HG03060 (cell line): Measurements from ENCODE around the gene MOK.
"Not testable (repeated sequence)": the region's sequence is repeated elsewhere in the genome, so short reads cannot be mapped to it uniquely, and the experiment has no call there.

Source experiments
- ATAC-seq: cut with Tn5 transposase; IDR thresholded peaks from one replicate; pipeline ENCODE4 v1.9.1; 2021; ENCODE audit warnings: low read depth, moderate number of reproducible peaks; ENCODE audit not compliant: unreplicated experiment

The MOK gene

GRCh38 chr14:102321456-102322422 lies 16.8 kb upstream of the MOK start:
- ATAC-seq, result no peak

GRCh38 chr14:102320671-102321455 lies 15.9 kb upstream of the MOK start:
- no peak for ATAC-seq

GRCh38 chr14:102320033-102320660 lies 15.2 kb upstream of the MOK start:
- no peak for ATAC-seq

- no peak for ATAC-seq
These were observed 14.5 kb upstream of the MOK start, which contains the start of gene ZNF839 for GRCh38 chr14:102319351-102320032. Gene ZNF839, plus strand, starts transcription at chr14:102319746. Its CDS starts 20 bp downstream, at chr14:102319766.

GRCh38 chr14:102318781-102319276 lies 13.9 kb upstream of the MOK start:
- no peak for ATAC-seq

GRCh38 chr14:102317564-102318248 lies 12.7 kb upstream of the MOK start:
- ATAC-seq, result no peak

GRCh38 chr14:102316743-102317563 lies 12.0 kb upstream of the MOK start:
- ATAC-seq, result peak; percentile 56

- no peak for ATAC-seq
These were observed 11.4 kb upstream of the MOK start for GRCh38 chr14:102316338-102316742.

GRCh38 chr14:102315121-102315520 lies 10.2 kb upstream of the MOK start:
- no peak for ATAC-seq

GRCh38 chr14:102314242-102315011 lies 9.5 kb upstream of the MOK start:
- ATAC-seq, result no peak

- ATAC-seq, result no peak
These were observed 1.3 kb downstream of the MOK start for GRCh38 chr14:102303664-102304063.

GRCh38 chr14:102298303-102299070 lies 6.5 kb downstream of the MOK start:
- not testable (repeated sequence) for ATAC-seq

- ATAC-seq, result no peak
These were observed 7.4 kb downstream of the MOK start for GRCh38 chr14:102297436-102298170.

GRCh38 chr14:102295270-102295669 lies 9.7 kb downstream of the MOK start:
- ATAC-seq, result no peak

- ATAC-seq, result no peak
These were observed 11.2 kb downstream of the MOK start for GRCh38 chr14:102293781-102294180.

- no peak for ATAC-seq
These were observed 12.5 kb downstream of the MOK start for GRCh38 chr14:102292441-102292840.

- no peak for ATAC-seq
These were observed 16.8 kb downstream of the MOK start for GRCh38 chr14:102288139-102288538.
